MCF 10A (cell line): ENCODE results near the gene CFD. TPM values are rescaled to one million over a fixed set of nuclear protein-coding genes. Genes with fewer than 3 reads are reported as not detected.

Experiments used
- BruUV-seq: library from RNA; stranded (reverse); fragments of 400-500 nt; replicated peaks from 2 replicates; lab custom pipeline; 2021; lab: Mats Ljungman, UMichigan
- CTCF ChIA-PET: fragments of 300-600 bp; sonication (Branson Sonifier 250); formaldehyde crosslinking; extraction: SDS; loops from one replicate; lab custom pipeline; 2021; ENCODE audit warnings: antibody characterized with exemption, inconsistent platforms; lab: Yijun Ruan, JAX
- POLR2A ChIA-PET: fragments of 300-600, 350-650 bp; sonication (Branson Sonifier 250); formaldehyde crosslinking; extraction: SDS; loops from one replicate; lab custom pipeline; 2020; ENCODE audit warnings: antibody characterized with exemption, inconsistent platforms; lab: Yijun Ruan, JAX
- DNase-seq: peaks from one replicate; pipeline ENCODE4 v3.0.0-alpha.2; 2018; ENCODE audit not compliant: unreplicated experiment
- H3K27ac Mint-ChIP-seq: one replicate; pipeline ENCODE4 v1.8.0; 2022; ENCODE audit warnings: mild to moderate bottlenecking, low read depth, mixed read lengths; ENCODE audit not compliant: unreplicated experiment
- H3K27me3 Mint-ChIP-seq: one replicate; pipeline ENCODE4 v1.8.0; 2022; ENCODE audit warnings: mixed read lengths; ENCODE audit not compliant: insufficient read depth, unreplicated experiment
- H3K36me3 Mint-ChIP-seq: one replicate; pipeline ENCODE4 v1.8.0; 2022; ENCODE audit warnings: mild to moderate bottlenecking, moderate library complexity, mixed read lengths; ENCODE audit not compliant: insufficient read depth, unreplicated experiment
- H3K4me1 Mint-ChIP-seq: one replicate; pipeline ENCODE4 v1.8.0; 2022; ENCODE audit warnings: mixed read lengths; ENCODE audit not compliant: insufficient read depth, unreplicated experiment
- H3K4me3 Mint-ChIP-seq: one replicate; pipeline ENCODE4 v1.8.0; 2022; ENCODE audit warnings: mild to moderate bottlenecking, moderate library complexity, mixed read lengths; ENCODE audit not compliant: unreplicated experiment
- H3K9me3 Mint-ChIP-seq: one replicate; pipeline ENCODE4 v1.8.0; 2022; ENCODE audit warnings: mixed read lengths; ENCODE audit not compliant: unreplicated experiment
- intact Hi-C: fragments of 100-400 bp; cut with micrococcal nuclease; formaldehyde crosslinking; loops from 2 replicates; pipeline ENCODE4 v1.14.1; 2022
- total RNA-seq: library from RNA; stranded (reverse); gene quantifications from 2 replicates; pipeline ENCODE4 v1.2.3, GENCODE V29; 2022
- TF ChIP-seq, protein P1 (sequence below): fragments of 200-600 bp; IDR thresholded peaks from one replicate; pipeline ENCODE4 v1.8.0; 2022; ENCODE audit warnings: antibody characterized with exemption, mild to moderate bottlenecking; ENCODE audit not compliant: unreplicated experiment

CFD gene
- total RNA-seq, 1 experiment from 2014 or later, result 1.1 TPM

DNA sequence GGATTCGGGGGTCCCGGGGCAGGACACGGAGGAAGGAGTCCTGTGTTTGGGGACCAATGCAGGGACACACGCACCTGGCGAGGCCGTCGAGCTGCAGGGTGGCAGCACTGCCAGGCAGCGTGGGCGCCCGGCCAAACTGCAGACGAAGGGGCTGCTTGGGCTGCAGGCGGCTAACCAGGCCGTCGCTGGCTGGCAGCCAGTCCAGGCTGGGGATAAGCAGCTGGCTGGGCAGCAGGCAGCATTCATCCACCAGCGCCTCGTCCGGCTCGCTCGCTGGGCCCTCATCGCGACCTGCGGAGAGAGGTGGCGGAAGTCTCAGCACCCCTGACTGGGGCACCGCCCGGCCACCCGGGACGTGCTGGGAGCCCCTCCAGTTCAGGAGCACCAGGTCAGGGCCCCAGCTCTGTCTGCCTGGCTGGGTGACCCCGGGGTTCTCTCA is 11.5 kb downstream of the CFD start:
- ChIA-PET CTCF (interaction anchor here (0.5 kb wide), 1 partner anchor 14 kb away, joined by 3 read pairs; no protein-coding TSS in a partner anchor), POLR2A (no interaction called here)
- TF ChIP-seq, protein P1, sequence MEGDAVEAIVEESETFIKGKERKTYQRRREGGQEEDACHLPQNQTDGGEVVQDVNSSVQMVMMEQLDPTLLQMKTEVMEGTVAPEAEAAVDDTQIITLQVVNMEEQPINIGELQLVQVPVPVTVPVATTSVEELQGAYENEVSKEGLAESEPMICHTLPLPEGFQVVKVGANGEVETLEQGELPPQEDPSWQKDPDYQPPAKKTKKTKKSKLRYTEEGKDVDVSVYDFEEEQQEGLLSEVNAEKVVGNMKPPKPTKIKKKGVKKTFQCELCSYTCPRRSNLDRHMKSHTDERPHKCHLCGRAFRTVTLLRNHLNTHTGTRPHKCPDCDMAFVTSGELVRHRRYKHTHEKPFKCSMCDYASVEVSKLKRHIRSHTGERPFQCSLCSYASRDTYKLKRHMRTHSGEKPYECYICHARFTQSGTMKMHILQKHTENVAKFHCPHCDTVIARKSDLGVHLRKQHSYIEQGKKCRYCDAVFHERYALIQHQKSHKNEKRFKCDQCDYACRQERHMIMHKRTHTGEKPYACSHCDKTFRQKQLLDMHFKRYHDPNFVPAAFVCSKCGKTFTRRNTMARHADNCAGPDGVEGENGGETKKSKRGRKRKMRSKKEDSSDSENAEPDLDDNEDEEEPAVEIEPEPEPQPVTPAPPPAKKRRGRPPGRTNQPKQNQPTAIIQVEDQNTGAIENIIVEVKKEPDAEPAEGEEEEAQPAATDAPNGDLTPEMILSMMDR, result no peak
- DNase-seq, result no peak
- Mint-ChIP-seq H3K27me3 (no peaks in the 10 kb centered on the region), H3K27ac (no peak overlapping the region), H3K36me3 (peaks cover 40% of the 10 kb centered on the region), H3K4me1 (peaks cover 24% of the 10 kb centered on the region), H3K4me3 (peak overlapping the region; percentile 75), H3K9me3 (no peaks in the 10 kb centered on the region)
- intact Hi-C loops, result loop anchor here (5.0 kb wide), 1 partner anchor 41 kb away; the partner anchor contains the start of gene R3HDM4
- BruUV-seq, result no TSS peak

DNA sequence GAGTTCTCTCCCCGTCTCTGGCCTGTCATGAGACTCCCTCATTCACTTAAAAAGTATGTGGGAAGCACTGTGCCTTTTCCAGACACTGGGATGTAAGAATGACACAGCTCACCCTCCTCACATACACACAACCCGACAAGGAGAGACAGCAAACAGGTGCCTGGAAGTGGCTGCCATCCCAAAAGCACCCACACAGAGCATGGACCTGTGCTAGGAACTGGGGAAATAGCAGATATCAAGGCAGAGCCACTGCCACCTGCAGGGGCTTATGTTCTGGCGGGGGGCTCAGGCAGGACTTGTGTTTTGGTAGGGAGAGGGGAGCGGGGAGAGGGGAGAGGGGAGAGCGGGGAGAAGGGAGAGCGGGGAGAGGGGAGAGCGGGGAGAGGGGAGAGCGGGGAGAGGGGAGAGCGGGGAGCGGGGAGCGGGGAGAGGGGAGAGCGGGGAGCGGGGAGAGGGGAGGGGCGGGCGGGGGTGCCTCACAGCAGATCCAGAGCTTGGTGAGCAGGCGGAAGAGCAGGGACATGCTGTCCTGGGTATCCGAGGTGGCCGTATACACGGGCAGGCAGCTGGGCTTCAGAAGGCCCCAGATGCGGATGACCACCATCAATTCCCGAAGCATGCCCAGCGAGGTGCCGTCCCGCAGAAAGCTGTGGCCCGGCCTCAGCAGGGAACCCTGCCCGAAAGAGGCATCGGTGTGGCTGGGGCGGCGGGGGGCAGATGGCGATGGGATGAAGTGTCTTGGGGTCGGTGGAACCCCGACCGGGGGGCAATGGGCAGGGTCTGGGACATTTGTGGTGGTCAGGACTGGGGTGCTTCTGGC is 12.2 kb downstream of the CFD start:
- Mint-ChIP-seq H3K9me3 (no peaks in the 10 kb centered on the region), H3K27me3 (no peaks in the 10 kb centered on the region), H3K36me3 (peaks cover 45% of the 10 kb centered on the region), H3K4me3 (peak overlapping the region; percentile 75), H3K27ac (no peak overlapping the region), H3K4me1 (peaks cover 24% of the 10 kb centered on the region)
- DNase-seq, result peak; percentile 52
- ChIA-PET CTCF (interaction anchor here (0.5 kb wide), 1 partner anchor 15 kb away, joined by 3 read pairs; no protein-coding TSS in a partner anchor), POLR2A (interaction anchor here (1.0 kb wide), 1 partner anchor 52 kb away, joined by 3 read pairs; no protein-coding TSS in a partner anchor)
- TF ChIP-seq, protein P1, result no peak
- intact Hi-C loops, result loop anchor here (5.0 kb wide), 1 partner anchor 41 kb away; the partner anchor contains the start of gene R3HDM4
- no TSS peak for BruUV-seq

DNA sequence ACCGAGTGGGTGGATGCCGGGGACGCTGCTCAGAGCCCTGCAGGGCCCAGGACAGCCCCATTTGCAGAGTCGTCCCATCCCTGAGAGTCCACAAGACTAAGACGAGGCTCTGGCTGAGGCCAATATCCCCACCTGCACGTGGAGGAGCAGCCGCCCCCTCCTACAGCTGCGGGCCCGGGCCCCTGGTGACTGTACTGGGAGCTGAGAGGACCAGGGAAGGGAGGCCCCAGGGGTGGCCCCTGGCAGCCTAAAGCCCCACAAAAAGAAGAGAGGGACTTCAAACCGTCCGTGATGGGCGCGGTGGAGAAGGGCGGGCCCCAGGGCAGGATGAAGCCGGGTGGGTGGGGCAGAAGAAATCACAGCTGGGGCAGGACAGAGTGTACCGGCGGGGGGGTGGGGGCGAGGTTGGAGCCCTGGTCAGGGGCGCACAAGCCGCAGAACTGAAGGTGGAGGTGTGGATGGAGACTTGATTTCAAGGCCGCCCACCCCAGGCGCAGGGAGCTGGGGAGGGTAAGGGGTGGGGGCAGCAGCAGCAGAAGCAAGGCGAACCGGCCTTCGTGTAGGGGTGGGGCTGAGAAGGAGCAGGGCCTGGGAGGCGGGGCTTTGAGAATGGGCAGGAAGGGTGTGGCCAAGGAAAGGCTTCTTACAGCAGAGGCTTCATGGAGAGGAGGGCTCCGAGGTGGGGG is 12.9 kb downstream of the CFD start:
- Mint-ChIP-seq H3K9me3 (no peaks in the 10 kb centered on the region), H3K27ac (peak overlapping the region; percentile 64), H3K36me3 (peaks cover 40% of the 10 kb centered on the region), H3K4me3 (peak overlapping the region; percentile 75), H3K27me3 (no peaks in the 10 kb centered on the region), H3K4me1 (peaks cover 24% of the 10 kb centered on the region)
- peak; percentile 95 for DNase-seq
- ChIA-PET POLR2A (interaction anchor here (1.0 kb wide), 1 partner anchor 51 kb away, joined by 3 read pairs; no protein-coding TSS in a partner anchor), CTCF (interaction anchor here (0.6 kb wide), 1 partner anchor 73 kb away, joined by 3 read pairs; no protein-coding TSS in a partner anchor)
- no TSS peak for BruUV-seq
- TF ChIP-seq, protein P1, result no peak
- intact Hi-C loops, result loop anchor here (5.0 kb wide), 1 partner anchor 40 kb away; the partner anchor contains the start of gene R3HDM4
